GM18520 (cell line): Measurements from ENCODE around the gene UBE2N.
"Not testable (repeated sequence)": the region's sequence is repeated elsewhere in the genome, so short reads cannot be mapped to it uniquely, and the experiment has no call there.

Experiments used
- ATAC-seq: cut with Tn5 transposase; IDR thresholded peaks from one replicate; pipeline ENCODE4 v1.9.1; 2021; ENCODE audit not compliant: unreplicated experiment

Gene UBE2N

DNA sequence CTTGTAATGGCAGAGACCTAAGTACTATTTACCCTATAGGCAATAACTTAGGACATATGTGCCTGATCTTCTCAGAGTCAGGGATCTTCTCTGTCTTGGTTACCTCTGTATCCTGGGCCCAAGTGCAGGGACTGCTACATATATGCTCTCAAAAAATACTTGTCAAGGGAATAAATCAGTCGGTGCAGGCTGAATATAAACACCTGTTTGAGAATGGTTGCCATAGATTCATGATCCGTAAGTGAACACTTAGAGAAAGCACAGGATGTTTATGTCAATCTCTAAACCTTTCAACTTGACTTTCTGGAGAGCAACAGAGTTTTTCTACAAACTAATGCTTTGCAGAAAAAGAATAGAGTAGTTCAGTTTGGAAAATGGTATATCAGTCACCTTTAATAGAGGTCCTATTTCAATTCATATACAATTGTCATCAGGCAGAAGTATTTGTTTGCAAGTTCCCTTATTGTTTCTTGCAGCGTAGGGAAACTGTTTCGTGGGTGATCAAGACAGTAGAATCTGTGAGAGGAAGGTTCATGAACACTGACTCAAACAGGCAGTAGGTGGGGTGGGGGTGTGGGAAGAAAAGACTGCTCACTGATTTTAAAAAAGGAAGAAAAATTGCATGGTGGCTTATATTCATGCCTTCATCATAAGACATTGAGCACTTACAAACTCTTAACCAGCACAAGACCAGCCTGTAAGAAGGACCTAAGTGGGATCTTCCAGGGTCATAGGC, 6.0 kb upstream of the UBE2N start:
- ATAC-seq = no peak

DNA sequence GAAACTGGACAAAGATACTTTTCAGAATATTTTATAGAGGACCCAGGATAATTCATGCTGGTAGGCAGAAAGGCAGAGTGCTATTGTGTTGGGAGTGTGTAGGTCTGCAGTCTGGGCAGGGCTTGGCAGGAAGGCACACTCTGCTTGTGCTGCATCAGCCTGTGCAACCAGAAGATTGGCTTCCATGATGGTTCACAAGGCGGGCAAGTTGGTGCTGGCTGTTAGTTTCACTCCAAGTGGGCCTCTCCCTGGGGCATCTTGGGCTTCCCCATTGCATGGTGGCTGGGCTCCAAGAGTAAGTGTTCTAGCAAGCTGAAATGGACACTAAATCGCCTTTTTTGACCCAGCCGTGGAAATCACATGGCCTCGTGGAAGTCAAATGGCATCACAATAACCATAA, 1.8 kb upstream of the UBE2N start:
- no peak for ATAC-seq

GRCh38 chr12:93442411-93443340, 929 bp upstream of the UBE2N start:
- no peak for ATAC-seq

GRCh38 chr12:93441081-93441616, 598 bp downstream of the UBE2N start:
- no peak for ATAC-seq

DNA sequence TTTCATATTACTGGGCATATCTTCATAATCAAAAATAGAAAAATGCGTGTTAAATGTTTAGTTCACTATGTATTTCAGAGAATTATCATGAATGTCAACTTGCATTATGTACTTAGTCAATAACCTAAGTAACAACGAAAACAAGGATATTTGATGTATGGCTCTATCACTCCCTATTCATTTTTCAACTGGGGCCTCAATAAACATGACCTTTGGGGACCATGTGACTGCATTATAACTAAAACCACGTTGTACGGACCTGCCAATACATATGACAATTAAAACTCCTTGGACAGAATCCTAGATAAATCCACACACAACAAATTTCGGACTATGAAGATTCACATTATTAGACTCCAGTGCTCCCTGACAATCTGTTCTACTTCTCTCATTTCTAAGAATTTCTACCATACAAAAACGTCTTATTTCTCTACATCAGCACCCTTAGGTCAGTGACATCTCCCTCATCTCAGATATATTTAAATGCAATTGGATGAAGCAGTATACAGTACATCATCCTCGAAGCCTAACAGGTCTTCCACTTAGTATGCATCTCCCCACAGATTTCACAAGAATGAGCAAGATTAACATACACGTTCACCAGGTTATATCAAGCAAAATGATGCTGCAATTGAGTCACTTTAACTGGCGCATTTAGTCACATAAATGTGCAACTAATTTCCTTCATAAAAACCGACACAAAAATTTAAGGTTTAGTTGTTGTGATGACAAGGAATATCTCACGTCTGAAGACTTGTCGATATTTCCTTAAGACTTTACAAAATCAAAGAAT, 1.5 kb downstream of the UBE2N start:
- ATAC-seq = no peak

DNA sequence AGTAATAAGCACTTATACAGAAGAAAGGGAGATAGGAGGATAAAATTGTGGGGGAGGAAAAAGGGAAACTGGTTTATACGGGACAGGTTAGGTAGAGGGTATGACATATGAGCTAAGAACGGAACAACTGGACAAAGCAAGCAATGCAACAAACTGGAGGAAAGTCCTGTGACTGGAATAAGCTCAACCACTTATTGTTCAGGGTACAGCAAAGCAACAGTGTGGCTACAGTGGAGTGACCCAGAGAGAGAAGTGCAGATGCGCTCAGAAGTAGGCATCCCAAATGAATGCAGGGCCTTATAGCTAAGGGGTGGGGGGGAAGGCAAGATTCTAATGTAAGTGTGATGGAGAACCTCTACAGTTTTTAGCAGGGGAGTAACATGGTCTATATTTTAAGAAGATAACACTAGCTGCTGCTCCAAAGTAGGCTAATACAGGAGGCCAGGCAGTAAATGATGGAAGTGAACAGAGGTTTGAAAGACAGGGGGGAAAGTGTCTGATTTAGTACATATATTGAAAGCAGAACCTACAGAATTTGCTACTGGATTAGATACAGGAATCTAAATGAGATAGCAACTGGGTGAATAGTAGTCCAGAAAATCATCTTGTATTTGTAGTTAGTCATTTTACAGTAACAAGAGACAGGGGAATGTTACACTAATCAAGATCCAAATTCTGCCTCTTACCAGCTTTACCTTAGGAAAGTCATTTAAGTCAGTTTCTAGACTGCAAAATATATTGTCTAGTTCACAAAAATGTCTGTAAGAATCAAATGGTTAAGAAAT, 3.3 kb downstream of the UBE2N start:
- no peak for ATAC-seq

DNA sequence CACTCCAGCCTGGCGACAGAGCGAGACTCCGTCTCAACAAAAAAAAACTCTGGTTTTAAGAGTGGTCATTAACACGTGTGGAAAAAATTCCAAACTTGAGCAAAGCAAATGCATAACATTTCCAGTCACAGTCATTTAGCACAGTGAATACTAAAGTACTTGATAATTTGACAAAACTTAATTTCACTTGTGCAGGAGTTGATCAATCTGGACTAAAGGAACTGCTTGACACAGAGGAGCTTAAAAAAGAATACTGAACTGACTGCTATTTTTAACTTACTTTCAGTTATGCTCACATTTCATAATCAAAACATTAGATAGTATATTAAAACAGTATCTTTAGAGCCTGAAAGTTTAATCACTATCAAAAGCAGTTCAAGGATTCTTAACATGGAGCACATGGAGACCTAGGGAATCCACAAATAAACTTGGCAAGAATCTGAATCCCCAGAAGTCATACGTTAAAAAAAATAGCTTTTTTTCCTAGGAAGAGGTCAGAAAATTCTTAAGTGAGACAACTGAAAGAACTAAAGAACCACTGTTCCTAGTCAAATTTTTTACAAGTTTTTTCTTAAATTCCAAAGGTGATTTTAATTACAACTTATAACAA, 7.4 kb downstream of the UBE2N start:
- ATAC-seq = no peak

- ATAC-seq = not testable (repeated sequence)
Observed at GRCh38 chr12:93432031-93432430, 9.7 kb downstream of the UBE2N start.

- no peak for ATAC-seq
Observed at GRCh38 chr12:93430280-93430679, 11.5 kb downstream of the UBE2N start.

GRCh38 chr12:93429852-93430251, 11.9 kb downstream of the UBE2N start:
- no peak for ATAC-seq

- no peak for ATAC-seq
Observed at GRCh38 chr12:93429448-93429847, 12.3 kb downstream of the UBE2N start.

GRCh38 chr12:93427779-93428564, 13.8 kb downstream of the UBE2N start:
- no peak for ATAC-seq

DNA sequence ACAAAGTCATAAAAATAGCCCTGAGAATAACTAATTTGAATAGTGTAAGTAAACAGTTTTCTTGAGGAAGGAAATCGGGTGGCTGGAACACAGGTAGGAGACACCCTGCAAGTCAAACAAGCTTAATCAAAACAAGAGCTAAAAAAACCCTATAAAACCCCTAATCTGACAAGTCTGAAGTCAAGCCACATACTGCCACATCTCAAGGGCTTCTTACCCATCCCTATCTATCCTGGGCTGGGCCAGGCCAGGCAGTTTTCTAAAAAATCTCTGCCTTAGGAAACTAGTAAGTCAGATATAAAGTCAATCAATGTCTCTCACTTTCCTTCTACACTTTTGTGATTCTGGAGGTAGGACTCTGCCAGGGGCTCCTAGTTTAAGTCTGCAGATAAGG, 15.3 kb downstream of the UBE2N start:
- ATAC-seq = no peak

DNA sequence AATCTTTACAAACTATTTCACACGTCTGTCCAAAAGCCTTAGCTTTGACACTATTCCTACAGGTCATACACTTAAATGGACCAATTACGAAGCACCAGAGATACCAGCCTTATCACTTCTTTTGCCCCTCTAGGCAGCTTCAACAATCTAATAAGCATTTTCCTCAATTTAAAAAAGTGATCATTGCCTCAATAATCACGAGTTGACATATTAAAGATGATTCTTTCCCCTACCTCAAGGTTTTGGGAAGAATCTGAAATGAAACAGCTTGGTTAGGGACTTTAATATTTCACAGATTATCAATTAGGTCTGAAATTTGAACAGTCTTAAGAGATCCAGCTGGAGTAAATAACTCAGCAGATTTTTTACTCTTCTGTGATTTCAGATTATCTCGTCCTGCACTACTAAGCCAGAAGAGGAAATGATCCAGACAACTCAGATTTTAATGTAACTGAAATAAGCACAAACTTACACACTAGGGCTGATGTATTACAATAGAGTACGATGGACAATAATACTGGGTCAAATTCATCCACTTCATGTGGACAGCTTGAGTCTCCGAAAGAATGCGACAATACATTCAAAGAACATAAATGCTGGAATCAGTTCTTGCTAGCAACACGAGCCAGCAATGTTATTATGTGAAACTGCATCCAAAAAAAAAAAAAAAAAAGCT, 15.9 kb downstream of the UBE2N start:
- no peak for ATAC-seq

GRCh38 chr12:93422050-93422449, 19.7 kb downstream of the UBE2N start:
- ATAC-seq = no peak

DNA sequence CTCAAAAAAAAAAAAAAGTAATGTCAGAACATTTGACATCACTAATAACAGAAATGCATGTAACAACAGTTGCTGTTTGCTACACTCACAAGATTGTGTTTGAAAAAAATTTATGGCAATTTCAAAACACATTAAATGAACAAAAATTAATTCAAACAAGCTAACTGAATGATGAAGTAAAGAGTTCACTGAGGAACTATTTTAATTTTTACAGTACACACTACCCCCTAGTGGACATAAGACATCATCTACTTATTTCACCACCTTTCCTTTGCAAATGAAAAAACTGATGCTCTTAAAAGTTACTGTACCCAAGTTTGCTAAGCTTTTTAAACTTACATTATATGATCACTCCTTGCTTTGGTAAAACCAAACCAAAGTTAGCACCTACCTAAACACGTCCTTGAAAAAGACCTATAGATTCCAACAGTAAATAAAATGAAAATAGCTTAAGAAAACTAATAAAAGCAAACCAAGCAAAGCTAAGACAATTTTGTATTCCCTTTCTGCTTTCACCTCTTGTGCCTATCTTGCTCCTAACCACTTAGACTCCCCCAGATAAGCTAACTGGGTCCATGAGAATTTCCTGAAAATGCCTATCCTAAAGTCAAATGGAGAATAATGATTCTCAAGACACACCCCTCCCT, 22.2 kb downstream of the UBE2N start:
- ATAC-seq = no peak

GRCh38 chr12:93417967-93418480, 23.7 kb downstream of the UBE2N start:
- no peak for ATAC-seq
